GM23248 (cell line): ENCODE measurements around the gene BCO2.
A peak's percentile ranks its signal among the peaks of the same experiment; 100 is the strongest.

Experiments
- EZH2 ChIP-seq: fragments of 200-600 bp; sonication (generic); IDR thresholded peaks from 2 replicates; pipeline ENCODE4 v1.6.1; 2018; ENCODE audit warnings: antibody characterized with exemption, mild to moderate bottlenecking; ENCODE audit not compliant: insufficient read depth, poor library complexity, severe bottlenecking
- EZH2phosphoT487 ChIP-seq: fragments of 200-600 bp; sonication (generic); IDR thresholded peaks from 2 replicates; pipeline ENCODE4 v1.6.1; 2018; ENCODE audit warnings: antibody characterized with exemption, moderate library complexity, mild to moderate bottlenecking, low read depth; ENCODE audit not compliant: insufficient read depth

GRCh38 chr11:112241486-112241885 lies 66.2 kb downstream of the BCO2 start:
- TF ChIP-seq EZH2 (no peak), EZH2phosphoT487 (peak; percentile 78; the same call in 1 of the 2 replicates)
